ENCODE measurements around the gene HSPA12A.

Gene HSPA12A

GRCh38 chr10:116690356-116691322 is 51.7 kb downstream of the HSPA12A start:
- no peak for DNase-seq (ENCODE audit: low spot score)

DNA sequence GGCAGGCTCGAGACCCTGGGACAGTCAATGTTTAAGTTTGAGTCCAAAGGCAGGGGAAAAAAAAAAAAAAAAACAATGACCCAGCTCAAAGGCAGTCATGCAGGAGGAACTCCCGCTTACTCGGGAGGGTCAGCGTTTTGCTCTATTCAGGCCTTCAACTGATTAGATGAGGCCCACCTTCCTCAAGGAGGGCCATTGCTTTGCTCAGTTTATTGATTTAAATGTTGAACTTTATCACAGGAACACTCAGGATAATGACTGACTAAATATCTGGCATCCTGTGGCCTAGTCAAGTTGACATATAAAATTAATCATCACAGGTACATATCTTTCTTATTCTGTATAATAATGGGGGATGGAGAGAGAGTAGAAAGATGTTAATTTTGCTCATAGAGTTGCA is 52.6 kb downstream of the HSPA12A start:
- DNase-seq (ENCODE audit: low spot score) = no peak

DNA sequence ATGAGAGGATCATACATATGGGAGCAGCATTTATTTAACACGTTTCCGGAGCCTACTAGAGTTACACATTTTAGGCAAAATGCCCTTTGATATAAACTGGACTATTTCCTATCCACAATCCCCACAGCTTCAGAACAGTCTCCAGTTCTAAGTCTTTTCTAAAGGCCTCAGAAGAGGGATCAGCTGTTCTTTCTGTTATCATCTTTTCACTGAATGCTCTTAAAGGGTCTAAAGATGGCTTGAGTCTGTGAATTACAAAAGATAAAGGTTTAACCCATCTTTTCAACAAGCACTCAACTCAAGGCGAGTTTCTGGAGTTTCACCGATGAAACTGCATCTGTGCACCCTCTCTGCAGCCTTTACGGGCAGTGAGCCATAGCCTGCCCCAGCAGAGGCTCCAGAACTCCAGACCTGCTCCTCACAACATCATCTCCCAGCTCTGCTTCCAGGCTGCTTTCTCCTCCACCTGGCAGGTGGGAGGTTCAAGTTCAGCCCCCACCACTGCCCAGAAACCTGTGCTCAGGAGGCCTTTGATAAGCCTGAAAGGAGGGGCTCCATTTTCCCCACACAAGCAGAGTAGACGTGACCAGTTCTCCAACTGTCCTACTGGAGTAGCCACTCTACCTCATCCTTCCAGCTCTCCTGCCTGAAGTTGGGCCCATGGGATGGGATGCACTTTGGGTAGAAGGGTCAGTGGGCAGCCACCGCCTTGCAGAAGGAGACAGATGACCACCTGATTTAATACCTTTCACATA is 53.4 kb downstream of the HSPA12A start:
- no peak for DNase-seq (ENCODE audit: low spot score)

- DNase-seq (ENCODE audit: low spot score) = no peak
Observed at GRCh38 chr10:116688241-116688711, 54.1 kb downstream of the HSPA12A start.

DNA sequence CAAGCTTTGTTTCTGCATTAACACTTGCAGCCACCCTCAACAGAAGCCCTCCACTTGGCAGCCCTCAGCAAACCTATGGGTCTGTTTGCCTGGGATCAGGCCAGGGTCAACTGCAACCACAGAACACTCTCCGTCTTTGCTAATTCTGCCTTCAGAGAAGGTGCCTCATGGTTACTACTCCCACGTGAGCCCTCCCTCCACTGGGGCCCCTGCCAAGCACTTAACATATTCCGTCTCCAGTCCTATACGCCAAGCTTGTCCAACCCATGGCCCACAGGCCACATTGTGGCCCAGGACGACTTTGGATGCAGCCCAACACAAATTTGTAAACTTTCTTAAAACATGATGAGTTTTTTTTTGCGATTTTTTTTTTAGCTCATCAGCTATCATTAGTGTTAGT is 54.7 kb downstream of the HSPA12A start:
- no peak for DNase-seq (ENCODE audit: low spot score)

GRCh38 chr10:116686632-116687031 is 55.7 kb downstream of the HSPA12A start:
- DNase-seq (ENCODE audit: low spot score) = no peak

GRCh38 chr10:116685807-116686206 is 56.6 kb downstream of the HSPA12A start:
- DNase-seq (ENCODE audit: low spot score) = no peak

DNA sequence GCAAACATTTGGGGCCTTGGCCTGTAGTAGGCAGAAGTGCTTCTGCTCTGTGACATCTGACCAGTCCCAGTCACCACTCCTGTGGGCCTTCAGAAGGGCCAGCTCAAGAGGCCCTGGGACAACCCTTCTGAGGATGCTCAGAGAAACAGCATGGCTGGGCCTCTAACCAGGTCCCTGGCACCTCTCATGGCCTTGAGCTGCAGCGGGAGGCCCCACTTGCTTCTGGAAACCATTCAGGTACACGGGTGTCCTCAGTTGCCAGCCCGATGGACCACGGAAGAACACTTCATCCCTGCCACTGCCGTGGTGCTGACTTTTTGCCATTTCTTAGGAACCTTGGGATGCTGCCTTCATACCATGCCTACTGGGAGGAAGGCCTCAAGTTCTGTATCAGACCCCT is 57.6 kb downstream of the HSPA12A start:
- DNase-seq (ENCODE audit: low spot score) = no peak

DNA sequence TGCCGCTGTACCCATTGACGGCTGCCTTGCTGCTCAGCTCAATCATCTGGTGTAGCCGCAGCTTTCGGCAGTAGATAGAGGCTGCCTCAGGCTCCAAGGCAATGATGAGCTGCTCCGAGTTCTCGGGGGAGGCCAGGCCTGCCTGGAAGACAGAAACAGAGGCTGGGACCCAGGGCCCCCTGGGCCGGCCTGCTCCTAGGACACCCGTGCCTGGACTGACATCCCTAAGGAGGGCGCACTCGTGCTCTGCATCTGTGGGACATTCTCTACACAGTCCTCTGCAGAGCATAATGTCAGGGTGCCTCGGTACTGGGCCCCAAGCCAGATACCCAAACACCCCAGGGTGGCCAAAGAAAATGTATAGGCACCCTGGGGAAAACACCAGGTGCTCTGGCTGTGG is 58.5 kb downstream of the HSPA12A start:
- DNase-seq (ENCODE audit: low spot score) = no peak

GRCh38 chr10:116683166-116683565 is 59.2 kb downstream of the HSPA12A start:
- no peak for DNase-seq (ENCODE audit: low spot score)

GRCh38 chr10:116679351-116679750 is 63.0 kb downstream of the HSPA12A start:
- no peak for DNase-seq (ENCODE audit: low spot score)

- DNase-seq (ENCODE audit: low spot score) = no peak
Observed at GRCh38 chr10:116676633-116677032, 65.7 kb downstream of the HSPA12A start.

DNA sequence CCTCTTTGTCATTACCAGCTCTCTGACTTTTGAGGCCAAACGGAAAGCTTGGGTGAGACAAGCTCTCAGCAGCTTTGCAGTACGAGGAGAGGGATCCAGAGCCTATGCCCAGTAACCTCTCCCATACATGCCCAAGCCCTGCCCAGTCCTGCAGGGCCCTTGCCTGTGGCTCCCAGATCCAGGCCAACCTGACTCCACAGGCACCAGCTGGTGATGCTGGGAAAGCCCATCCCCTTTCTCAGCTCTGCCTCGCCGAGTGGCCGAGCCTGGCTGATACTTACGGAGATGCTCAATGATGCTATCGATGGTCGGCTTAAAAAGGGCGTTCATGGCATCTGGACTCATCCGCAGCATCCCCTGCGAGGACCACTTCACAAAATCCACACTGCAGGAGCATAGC is 66.2 kb downstream of the HSPA12A start:
- no peak for DNase-seq (ENCODE audit: low spot score)

GRCh38 chr10:116674901-116675423 is 67.4 kb downstream of the HSPA12A start:
- DNase-seq (ENCODE audit: low spot score) = no peak

DNA sequence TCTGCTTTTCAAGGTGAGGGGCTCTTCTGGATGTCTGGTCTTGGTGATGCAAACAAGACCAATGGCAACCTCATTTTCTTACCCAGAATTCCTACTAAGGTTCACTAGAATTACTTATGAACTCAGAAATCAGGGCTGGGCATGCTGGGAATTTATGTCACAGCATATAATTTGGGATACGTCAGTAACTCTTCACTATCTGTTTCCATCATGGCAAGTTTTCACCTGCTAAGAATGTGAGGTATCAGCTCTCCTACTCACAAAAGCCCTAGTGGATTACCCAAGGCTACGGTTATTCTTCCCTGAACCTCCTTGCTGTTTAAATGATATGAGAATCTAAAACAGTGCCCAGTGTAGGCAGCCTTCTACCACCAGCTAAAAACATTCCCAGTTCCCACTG is 68.5 kb downstream of the HSPA12A start:
- no peak for DNase-seq (ENCODE audit: low spot score)

GRCh38 chr10:116672891-116673290 is 69.5 kb downstream of the HSPA12A start:
- DNase-seq (ENCODE audit: low spot score) = no peak

DNA sequence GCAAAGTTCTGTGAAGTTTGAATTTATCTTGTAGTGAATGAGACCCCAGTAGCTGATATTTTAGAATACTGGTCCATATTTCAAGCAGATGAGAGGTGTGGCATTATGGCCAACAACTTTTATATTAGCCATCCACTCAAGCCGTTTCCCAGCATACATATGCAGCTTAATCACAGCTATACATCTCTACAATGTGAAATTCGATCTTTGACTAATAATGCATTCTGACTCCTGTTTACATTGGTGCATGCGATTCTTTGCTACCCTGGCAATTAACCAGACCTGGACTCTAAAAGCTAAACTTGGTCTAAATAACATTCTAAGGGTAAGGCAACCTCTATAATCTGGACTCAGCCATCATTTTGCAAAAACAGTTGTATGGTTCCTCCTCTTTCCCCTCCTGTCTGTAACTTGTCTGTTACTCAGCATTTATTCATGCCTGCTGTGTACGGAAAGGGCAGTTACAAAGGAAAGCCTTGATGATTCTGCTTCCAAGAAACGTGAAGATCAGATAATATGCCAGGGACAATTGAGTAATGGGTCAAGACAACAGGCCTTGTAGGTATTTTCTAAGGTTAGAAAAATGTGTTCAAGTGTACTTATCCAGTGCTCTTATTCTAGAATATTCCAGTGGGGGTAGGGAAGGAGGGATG is 71.0 kb downstream of the HSPA12A start:
- DNase-seq (ENCODE audit: low spot score) = no peak

- DNase-seq (ENCODE audit: low spot score) = no peak
Observed at GRCh38 chr10:116670706-116671105, 71.7 kb downstream of the HSPA12A start.

DNA sequence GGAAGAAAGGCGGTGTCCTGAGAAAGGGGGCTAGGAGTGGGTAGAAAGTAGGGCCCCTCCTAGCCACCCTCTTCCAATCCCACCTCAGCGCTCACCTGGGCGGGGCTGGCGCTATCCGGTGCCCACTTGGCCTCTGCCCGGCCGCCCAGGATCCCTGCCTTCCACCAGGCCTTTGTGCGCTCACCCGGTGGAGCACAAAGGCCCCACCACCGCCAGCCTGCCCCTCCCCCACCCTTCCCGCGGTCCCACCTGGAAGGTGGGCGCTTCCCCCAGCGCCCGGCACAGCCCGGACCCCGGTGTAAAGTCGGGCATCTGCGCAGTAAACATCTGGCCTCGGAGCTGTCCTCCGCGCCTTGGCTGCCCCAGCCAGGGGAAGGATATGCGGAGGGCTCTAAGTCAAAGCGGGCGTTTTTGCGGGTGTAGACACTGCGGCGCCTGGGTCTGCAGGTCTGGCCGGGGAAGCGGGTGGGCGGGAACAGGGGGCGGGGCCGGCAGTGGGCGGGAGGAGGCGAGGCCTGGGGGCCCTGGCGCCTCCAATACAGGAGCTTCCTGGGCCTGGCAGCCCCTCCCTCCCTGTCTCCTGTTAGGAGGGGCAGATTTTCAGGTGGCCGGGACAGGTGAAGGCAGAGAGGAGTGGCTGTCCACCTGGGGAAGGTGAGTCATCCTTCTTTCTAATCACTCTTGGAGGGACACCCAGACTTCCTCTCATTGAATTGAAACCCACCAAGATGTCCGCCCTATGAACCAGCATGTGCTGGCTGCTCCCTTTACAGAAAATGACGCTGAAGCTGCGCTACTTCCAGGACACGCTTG is 72.3 kb downstream of the HSPA12A start:
- no peak for DNase-seq (ENCODE audit: low spot score)

- DNase-seq (ENCODE audit: low spot score) = no peak
Observed at GRCh38 chr10:116669080-116669479, 73.3 kb downstream of the HSPA12A start.

- no peak for DNase-seq (ENCODE audit: low spot score)
Observed at GRCh38 chr10:116668446-116668845, 73.9 kb downstream of the HSPA12A start.
